Choroid plexus epithelial cell (primary cell): ENCODE data around the gene TMEM120B.
"Not testable (repeated sequence)": the region's sequence is repeated elsewhere in the genome, so short reads cannot be mapped to it uniquely, and the experiment has no call there.

Experiments
- DNase-seq: peaks from one replicate; pipeline ENCODE4 v3.0.0-alpha.2; 2010; ENCODE audit warnings: low read depth
- H3K4me3 ChIP-seq: 2 replicates; pipeline ENCODE4 v1.5.1; 2011; ENCODE audit warnings: low read depth, mild to moderate bottlenecking, control low read depth, low read length, moderate library complexity
- TF ChIP-seq, protein P1 (sequence below): conservative IDR thresholded peaks from 2 replicates; pipeline ENCODE4 v1.5.1; 2011; ENCODE audit warnings: low read depth, mild to moderate bottlenecking, control low read depth, inconsistent platforms, low read length, moderate library complexity

Gene TMEM120B

GRCh38 chr12:121712461-121713256 is at the start of gene TMEM120B:
TSS of gene TMEM120B (plus strand) at chr12:121712752. CDS start at chr12:121712896, 144 bp downstream.
- TF ChIP-seq, protein P1, sequence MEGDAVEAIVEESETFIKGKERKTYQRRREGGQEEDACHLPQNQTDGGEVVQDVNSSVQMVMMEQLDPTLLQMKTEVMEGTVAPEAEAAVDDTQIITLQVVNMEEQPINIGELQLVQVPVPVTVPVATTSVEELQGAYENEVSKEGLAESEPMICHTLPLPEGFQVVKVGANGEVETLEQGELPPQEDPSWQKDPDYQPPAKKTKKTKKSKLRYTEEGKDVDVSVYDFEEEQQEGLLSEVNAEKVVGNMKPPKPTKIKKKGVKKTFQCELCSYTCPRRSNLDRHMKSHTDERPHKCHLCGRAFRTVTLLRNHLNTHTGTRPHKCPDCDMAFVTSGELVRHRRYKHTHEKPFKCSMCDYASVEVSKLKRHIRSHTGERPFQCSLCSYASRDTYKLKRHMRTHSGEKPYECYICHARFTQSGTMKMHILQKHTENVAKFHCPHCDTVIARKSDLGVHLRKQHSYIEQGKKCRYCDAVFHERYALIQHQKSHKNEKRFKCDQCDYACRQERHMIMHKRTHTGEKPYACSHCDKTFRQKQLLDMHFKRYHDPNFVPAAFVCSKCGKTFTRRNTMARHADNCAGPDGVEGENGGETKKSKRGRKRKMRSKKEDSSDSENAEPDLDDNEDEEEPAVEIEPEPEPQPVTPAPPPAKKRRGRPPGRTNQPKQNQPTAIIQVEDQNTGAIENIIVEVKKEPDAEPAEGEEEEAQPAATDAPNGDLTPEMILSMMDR: no peak
- peak within 1 kb of the TSS; percentile 87 for H3K4me3 ChIP-seq
- DNase-seq: peak; percentile 71

DNA sequence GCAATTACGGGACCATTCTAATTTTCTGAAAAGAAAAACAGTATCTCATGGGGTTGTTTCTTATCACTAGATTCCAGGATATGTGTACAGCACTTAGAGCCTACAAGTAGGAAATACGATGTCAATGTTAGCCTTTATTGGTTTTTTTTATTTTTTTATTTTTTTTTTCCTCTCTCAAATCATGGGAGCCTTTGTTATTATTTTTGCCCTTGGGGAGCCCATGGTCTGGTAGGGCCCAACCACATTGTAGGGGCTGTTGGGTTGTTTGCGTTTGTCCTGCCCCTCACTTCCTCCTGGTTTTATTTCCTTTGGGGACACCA is 49.0 kb upstream of the TMEM120B start:
- no peak for DNase-seq
- TF ChIP-seq, protein P1: no peak
- H3K4me3 ChIP-seq: no peak overlapping the region

GRCh38 chr12:121666829-121667228 is 45.7 kb upstream of the TMEM120B start:
- not testable (repeated sequence) for DNase-seq

GRCh38 chr12:121668750-121669520 is 43.6 kb upstream of the TMEM120B start:
- TF ChIP-seq, protein P1: peak; percentile 71
- no peak overlapping the region for H3K4me3 ChIP-seq
- peak; percentile 48 for DNase-seq

More at GRCh38 chr12:121666829-121667228, 45.7 kb upstream of the TMEM120B start:
- H3K4me3 ChIP-seq: not testable (repeated sequence)

GRCh38 chr12:121669521-121669900 is 43.0 kb upstream of the TMEM120B start, which contains the start of gene MORN3:
TSS of gene MORN3 (minus strand) at chr12:121669654. CDS start at chr12:121669483, 171 bp downstream.
- no peak within 1 kb of the TSS for H3K4me3 ChIP-seq
- TF ChIP-seq, protein P1: no peak
- DNase-seq: no peak

GRCh38 chr12:121673013-121673511 is 39.5 kb upstream of the TMEM120B start:
- no peak for DNase-seq
- TF ChIP-seq, protein P1: no peak
- H3K4me3 ChIP-seq: no peak overlapping the region

GRCh38 chr12:121676190-121676589 is 36.4 kb upstream of the TMEM120B start:
- TF ChIP-seq, protein P1: no peak
- no peak overlapping the region for H3K4me3 ChIP-seq
- DNase-seq: no peak
